Gastroesophageal sphincter (tissue), 3 donors: Measurements from ENCODE around the gene XBP1.

Experiments
- POLR2A ChIP-seq, 2 donors: fragments of 450-650 bp; IDR thresholded peaks; one replicate each; pipeline ENCODE4 v1.6.1; 2017; ENCODE audit warnings: antibody characterized with exemption in 2 of 2, mild to moderate bottlenecking in 2 of 2, moderate library complexity in 1 of 2
- POLR2AphosphoS5 ChIP-seq: sonication (generic); formaldehyde crosslinking; IDR thresholded peaks from one replicate; pipeline ENCODE4 v1.6.1; 2017; ENCODE audit warnings: antibody characterized with exemption
- TF ChIP-seq, protein P1 (sequence below), 4 experiments: fragments of 200-600 bp in 2 of 4; fragments of 450-650 bp in 2 of 4; sonication (generic) in 1 of 4; IDR thresholded peaks; one replicate each; pipeline ENCODE4 v1.5.1; 2017 to 2019; ENCODE audit warnings: antibody characterized with exemption in 4 of 4, mild to moderate bottlenecking in 2 of 4, moderate library complexity in 2 of 4

DNA sequence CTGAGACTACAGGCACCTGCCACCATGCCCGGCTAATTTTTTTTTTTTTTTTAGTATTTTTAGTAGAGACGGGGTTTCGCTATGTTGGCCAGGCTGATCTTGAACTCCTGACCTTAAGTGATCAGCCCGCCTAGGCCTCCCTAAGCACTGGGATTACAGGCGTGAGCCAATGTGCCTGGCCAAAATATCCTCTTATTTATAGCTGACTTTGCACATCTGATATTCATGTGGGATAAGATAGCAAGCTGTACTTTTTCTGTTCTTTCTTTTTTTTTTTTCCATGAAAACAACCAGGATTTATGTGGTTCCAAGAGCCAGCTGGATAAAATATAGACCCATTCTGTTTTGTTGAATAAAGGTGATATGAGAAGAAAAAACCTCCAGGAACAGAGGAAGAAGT, 12.1 kb upstream of the XBP1 start:
- TF ChIP-seq, protein P1, sequence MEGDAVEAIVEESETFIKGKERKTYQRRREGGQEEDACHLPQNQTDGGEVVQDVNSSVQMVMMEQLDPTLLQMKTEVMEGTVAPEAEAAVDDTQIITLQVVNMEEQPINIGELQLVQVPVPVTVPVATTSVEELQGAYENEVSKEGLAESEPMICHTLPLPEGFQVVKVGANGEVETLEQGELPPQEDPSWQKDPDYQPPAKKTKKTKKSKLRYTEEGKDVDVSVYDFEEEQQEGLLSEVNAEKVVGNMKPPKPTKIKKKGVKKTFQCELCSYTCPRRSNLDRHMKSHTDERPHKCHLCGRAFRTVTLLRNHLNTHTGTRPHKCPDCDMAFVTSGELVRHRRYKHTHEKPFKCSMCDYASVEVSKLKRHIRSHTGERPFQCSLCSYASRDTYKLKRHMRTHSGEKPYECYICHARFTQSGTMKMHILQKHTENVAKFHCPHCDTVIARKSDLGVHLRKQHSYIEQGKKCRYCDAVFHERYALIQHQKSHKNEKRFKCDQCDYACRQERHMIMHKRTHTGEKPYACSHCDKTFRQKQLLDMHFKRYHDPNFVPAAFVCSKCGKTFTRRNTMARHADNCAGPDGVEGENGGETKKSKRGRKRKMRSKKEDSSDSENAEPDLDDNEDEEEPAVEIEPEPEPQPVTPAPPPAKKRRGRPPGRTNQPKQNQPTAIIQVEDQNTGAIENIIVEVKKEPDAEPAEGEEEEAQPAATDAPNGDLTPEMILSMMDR (IDR thresholded peaks at IDR 0.05), result no peak
- TF ChIP-seq POLR2A (IDR thresholded peaks at IDR 0.05) (no peak), POLR2AphosphoS5 (no peak)
